Measurements from ENCODE around the gene ATL2. TPM values are rescaled to one million over a fixed set of nuclear protein-coding genes. Genes with fewer than 3 reads are reported as not detected.

The ATL2 gene
- total RNA-seq, 1 experiment from 2014 or later, result 66.7 TPM

DNA sequence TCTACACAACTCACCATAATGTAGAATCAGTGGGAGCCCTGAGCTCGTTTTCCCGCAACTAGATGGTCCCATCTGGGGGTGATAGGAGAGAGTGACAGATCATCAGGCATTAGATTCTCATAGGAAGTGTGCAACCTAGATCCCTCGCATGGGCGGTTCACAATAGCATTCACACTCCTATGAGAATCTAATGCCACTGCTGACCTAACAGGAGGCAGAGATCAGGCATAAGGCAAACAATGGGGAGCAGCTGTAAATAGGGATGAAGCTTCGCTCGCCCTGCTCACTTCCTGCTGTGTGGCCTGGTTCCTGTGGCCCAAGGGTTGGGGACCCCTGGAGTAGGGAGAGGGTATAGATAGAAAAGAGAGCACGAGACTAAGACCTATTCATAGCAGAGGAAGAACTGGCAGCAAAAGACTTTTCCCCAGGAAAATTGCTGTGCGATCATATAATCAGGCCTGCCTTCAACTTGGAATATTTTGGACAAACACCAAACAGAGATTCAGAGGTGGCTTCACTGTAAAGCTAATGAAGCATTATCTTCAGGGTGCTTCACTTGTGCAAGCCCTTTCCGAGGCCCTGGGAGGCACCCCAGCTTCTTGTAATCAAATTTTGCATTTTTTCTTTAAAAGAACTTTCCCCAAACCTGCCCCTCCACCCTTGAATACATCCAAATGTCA is 29.0 kb upstream of the ATL2 start:
- TF ChIP-seq CTCF (conservative IDR thresholded peaks at IDR 0.05), result no peak

More for the DNA sequence above, 29.0 kb upstream of the ATL2 start:
- Histone ChIP-seq H3K4ac (ENCODE audit: low read depth, low read length) (no peak overlapping the region), H3K23ac (ENCODE audit: insufficient read length, low read depth, low read length) (no peak overlapping the region), H4K8ac (replicated peaks; ENCODE audit: insufficient read length, low read depth, low read length) (no peak overlapping the region), H3K79me1 (ENCODE audit: insufficient read depth, low read depth, low read length, poor library complexity, severe bottlenecking) (no peaks in the 10 kb centered on the region), H3K4me2 (ENCODE audit: insufficient read depth, insufficient read length, low read length) (no peak overlapping the region), H3K23me2 (ENCODE audit: insufficient read length, low read depth, low read length, poor library complexity, severe bottlenecking) (no peaks in the 10 kb centered on the region), H3K9ac (ENCODE audit: extremely low read depth, insufficient read length, low read length) (no peak overlapping the region), H2BK12ac (ENCODE audit: insufficient read length, low read depth, low read length) (peak overlapping the region; percentile 29), H3K79me2 (ENCODE audit: insufficient read depth, low read length) (no peaks in the 10 kb centered on the region), H3K4me1 (ENCODE audit: insufficient read depth, low read length) (peaks cover 4% of the 10 kb centered on the region; the same call in 1 of the 2 replicates), H2BK5ac (ENCODE audit: insufficient read length, low read length) (no peak overlapping the region), H3K56ac (ENCODE audit: insufficient read length, low read depth, low read length) (no peak overlapping the region), H3T11ph (ENCODE audit: low read length) (peak overlapping the region; percentile 37), H2AK5ac (ENCODE audit: insufficient read length, low read length) (no peak overlapping the region), H3K27me3 (ENCODE audit: insufficient read depth, low read length) (no peaks in the 10 kb centered on the region), H3K14ac (ENCODE audit: insufficient read depth, low read length) (no peak overlapping the region), H3K18ac (ENCODE audit: insufficient read length, low read depth, low read length) (peak overlapping the region; percentile 59), H2AFZ (ENCODE audit: low read length) (no peak overlapping the region), H4K91ac (ENCODE audit: insufficient read length, low read depth, low read length) (no peak overlapping the region), H2BK15ac (ENCODE audit: low read depth, low read length) (no peak overlapping the region), H2BK20ac (ENCODE audit: low read depth, low read length, poor library complexity, severe bottlenecking) (no peak overlapping the region), H4K5ac (ENCODE audit: insufficient read length, low read depth, low read length) (no peak overlapping the region), H3K27ac (ENCODE audit: insufficient read length, low read depth, low read length) (no peak overlapping the region), H4K20me1 (ENCODE audit: control insufficient read depth, insufficient read depth, insufficient read length) (no peaks in the 10 kb centered on the region), H3K9me3 (ENCODE audit: control insufficient read depth, low read depth, low read length) (no peaks in the 10 kb centered on the region), H2BK120ac (ENCODE audit: low read depth, low read length, poor library complexity, severe bottlenecking) (no peak overlapping the region)
- no peak for DNase-seq
- H3K9me3 Mint-ChIP-seq, result peaks cover 28 to 32% of the 10 kb centered on the region in 2 experiments
- peaks cover 31 to 44% of the 10 kb centered on the region in 2 experiments for H3K4me1 Mint-ChIP-seq
- peak overlapping the region in 2 of 3 experiments; percentile 72 to 81; a peak in 5 of 7 replicates for H3K27ac Mint-ChIP-seq
- WGBS (ENCODE audit: extremely low coverage, insufficient read length, low lambda C conversion rate), result no CpG with 5 or more reads among the region's 9 CpGs
- peaks cover 13 to 26% (median 21%) of the 10 kb centered on the region in 3 experiments for H3K36me3 Mint-ChIP-seq (ENCODE audit: insufficient read depth in 1 of 3, low read depth in 3 of 3)
- peaks cover 1% of the 10 kb centered on the region; the same call in 1 of the 2 replicates for H3K27me3 Mint-ChIP-seq (ENCODE audit: low read depth)
- H3K4me3 Mint-ChIP-seq, result no peak overlapping the region

All from H9 (cell line).